SKM-1 (cell line): ENCODE results near the gene CLDN14.
"Not testable (repeated sequence)": the region's sequence is repeated elsewhere in the genome, so short reads cannot be mapped to it uniquely, and the experiment has no call there.

ENCODE experiments used
- DNase-seq: peaks from one replicate; lab custom pipeline; 2025; ENCODE audit not compliant: unreplicated experiment; lab: John Stamatoyannopoulos, UW

CLDN14 gene

GRCh38 chr21:36502365-36502764, 22.4 kb upstream of the CLDN14 start:
- DNase-seq, result no peak

GRCh38 chr21:36501589-36501892, 21.6 kb upstream of the CLDN14 start:
- DNase-seq, result no peak

GRCh38 chr21:36499578-36500471, 19.9 kb upstream of the CLDN14 start:
- DNase-seq, result no peak

GRCh38 chr21:36494557-36494956, 14.6 kb upstream of the CLDN14 start:
- DNase-seq, result no peak

- DNase-seq, result no peak
These were observed 11.4 kb upstream of the CLDN14 start for GRCh38 chr21:36491209-36491910.

DNA sequence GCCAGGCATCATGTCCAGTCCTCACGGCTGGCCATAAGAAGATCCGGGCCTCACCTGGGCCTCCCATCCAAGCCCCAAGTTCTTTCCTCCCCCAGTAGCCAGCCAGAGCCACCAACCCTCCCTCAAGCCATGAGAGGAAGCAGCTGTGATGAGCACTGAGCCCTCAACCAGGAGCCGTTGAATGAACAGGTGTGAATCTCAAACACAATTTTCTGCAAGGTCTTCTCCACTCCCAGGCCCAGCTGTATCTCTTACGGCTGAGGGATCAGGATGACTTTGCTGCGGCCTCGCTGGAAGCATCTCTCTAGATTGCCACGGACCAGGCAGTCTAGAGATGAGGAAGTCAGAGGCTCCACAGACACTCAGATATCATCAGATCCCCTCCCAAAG, 9.8 kb upstream of the CLDN14 start:
- no peak for DNase-seq

DNA sequence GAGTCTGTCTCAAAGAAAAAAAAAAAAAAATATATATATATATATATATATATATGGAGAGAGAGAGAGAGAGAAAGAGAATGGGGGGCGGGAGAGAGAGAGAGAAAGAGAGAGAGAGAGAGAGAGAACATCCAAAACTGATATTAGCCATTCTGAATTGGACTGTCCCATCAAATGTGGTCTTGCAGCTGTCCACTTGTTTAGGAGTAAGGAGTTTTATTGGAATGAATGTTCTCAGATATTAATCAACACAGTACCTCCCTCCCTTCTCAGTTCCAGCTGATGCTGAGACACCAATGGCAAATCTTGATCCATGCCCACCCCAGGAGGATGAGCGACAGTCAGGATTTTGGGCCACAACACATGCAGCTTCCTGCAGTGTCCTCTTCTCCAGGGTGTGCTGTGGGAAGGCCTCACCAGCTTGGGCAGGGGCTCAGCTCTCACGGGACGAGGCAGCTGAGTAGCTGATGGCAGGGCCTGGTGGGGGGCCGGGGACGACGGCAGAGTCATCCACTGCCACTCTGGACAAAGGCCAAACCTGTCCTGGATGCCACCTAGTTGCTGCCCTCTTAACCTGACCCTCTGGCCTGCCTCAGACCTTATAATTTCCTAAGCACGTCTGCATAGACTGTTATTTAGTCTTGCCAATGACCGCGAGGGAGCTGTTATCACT, 9.3 kb upstream of the CLDN14 start:
- DNase-seq, result no peak

GRCh38 chr21:36487641-36488307, 7.9 kb upstream of the CLDN14 start:
- DNase-seq, result peak; percentile 37

DNA sequence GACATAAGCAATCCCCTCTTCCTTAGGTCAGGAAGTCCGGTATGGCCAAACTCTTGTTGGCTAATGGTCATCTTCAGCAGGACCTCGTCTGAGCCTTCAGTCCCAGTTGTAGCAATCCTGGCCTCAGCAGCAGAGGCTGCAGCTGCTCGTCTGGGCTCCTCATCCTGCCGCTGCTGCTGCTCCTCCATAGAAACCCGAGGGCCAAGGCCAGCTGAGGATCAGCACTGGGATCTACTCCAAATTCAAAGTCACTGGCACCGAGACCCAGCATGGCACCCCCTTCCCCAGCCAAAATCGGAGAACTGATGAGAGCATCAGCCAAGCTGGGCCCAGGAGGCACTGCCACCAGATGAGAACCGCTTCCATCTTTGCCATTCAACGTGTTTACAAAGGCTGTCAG, 6.3 kb upstream of the CLDN14 start:
- DNase-seq, result no peak

DNA sequence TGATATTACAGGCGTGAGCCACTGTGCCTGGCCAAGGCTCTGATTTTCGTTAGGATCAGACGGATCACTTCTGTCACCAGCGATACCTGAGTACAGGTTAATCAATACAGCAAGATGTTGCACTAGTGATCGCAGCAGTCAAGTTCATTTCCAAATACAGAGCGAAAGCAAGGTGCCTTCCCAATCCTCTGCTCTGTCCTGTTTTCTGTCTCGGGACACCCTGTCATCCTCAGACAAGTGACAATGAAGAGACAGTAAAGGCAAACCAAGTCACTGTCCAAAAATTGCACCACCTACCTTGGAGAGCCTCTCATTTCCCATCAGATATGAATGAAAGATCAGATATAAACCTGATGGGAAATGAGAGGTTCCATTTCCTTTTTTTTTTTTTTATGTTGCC, 5.6 kb upstream of the CLDN14 start:
- DNase-seq, result no peak

DNA sequence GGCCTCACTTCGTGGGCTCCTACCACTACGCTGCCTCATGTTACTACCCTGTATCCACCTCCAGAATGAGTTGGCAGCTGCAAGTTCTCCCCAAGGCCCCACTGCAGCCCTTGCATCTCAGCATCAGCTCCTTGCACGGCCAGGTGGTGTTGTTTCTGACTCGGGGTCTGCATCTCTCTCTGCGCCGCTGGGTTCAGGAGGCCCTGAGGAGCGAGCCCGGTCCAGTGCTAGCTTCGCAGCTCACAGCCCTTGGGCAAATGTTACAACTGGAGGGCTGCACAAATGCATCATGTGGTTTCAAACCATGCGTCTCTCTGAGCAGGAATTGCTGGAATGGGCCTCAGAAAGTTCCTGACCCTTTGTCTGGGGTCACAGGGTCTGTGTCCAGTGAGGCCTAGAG, 3.2 kb upstream of the CLDN14 start:
- no peak for DNase-seq

GRCh38 chr21:36482673-36483072, 2.8 kb upstream of the CLDN14 start:
- no peak for DNase-seq

GRCh38 chr21:36482181-36482580, 2.3 kb upstream of the CLDN14 start:
- DNase-seq, result no peak

DNA sequence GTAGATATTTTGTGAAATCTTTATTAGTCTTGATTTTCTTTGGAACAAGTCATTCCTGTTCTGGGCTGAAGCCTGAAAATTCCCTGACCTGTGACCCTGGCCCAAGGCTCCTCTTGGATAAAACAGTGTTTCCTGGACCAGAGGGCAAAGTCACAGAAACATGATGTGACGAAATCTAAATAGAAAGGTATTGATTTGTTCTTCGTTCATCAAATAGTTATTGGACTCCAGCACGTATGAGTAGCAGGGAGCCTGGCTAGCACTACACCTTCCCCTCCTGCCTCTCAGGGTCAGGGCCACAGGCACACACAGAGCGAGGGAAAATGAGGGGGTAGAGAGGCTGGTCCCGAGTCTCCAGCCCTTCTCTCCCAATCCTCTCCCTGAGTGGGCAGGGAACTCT, 1.7 kb upstream of the CLDN14 start:
- no peak for DNase-seq

- DNase-seq, result no peak
These were observed 696 bp upstream of the CLDN14 start for GRCh38 chr21:36480618-36481017.

- DNase-seq, result no peak
These were observed 981 bp downstream of the CLDN14 start for GRCh38 chr21:36478941-36479340.

- DNase-seq, result no peak
These were observed 1.7 kb downstream of the CLDN14 start for GRCh38 chr21:36478207-36478701.

DNA sequence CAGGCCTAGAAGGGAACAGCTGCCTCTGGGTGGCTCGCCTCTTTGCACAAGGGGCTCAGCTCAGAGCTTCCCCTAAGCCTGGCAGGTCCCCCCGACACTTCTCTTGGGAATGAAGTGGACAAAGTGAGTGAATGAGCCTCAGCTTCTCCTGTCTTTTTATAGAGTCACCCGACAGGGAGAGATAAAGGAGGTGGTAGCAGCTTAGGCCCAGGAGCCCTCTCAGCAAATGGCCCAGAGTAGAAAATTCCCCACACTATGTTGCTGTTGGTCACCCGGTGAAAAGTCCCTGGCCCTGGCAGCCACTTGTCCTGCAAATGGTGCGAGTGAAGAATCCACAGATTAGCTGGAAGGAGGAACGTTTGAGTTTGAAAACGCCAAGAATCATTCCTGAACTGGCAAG, 2.4 kb downstream of the CLDN14 start:
- DNase-seq, result no peak

DNA sequence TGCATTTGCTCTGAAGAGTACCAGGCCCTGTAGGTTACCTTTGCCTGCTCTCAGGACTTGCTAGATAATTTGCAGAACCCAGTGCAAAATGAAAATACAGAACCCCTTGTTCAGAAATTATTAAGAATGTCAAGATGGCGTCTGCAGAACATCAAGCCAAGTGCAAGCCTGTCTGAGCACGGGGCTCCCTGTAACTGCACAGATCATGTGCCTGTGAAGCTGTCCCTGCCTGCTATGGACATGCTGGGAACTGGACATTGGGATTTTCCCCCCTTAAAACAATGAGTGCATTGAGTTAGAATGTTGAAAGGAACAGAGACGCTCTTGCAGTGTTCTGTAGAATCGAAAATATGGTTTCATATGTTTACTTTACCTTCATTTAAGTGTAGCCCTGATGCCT, 2.9 kb downstream of the CLDN14 start:
- DNase-seq, result no peak

DNA sequence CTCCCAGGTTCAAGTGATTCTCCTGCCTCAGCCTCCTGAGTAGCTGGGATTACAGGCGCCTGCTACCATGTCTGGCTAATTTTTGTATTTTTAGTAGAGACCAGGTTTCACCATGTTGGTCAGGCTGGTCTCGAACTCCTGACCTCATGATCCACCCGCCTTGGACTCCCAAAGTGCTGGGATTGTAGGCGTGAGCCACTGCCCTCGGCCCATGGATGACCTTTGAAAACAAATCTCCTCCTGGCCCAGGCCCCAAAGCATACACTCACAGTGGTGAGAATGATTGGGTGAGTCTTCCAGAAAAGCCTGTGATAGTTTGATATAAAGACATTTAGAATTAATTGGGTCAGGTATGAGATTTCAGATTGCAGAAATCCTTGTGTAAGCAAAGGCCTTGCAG, 3.4 kb downstream of the CLDN14 start:
- DNase-seq, result not testable (repeated sequence)

DNA sequence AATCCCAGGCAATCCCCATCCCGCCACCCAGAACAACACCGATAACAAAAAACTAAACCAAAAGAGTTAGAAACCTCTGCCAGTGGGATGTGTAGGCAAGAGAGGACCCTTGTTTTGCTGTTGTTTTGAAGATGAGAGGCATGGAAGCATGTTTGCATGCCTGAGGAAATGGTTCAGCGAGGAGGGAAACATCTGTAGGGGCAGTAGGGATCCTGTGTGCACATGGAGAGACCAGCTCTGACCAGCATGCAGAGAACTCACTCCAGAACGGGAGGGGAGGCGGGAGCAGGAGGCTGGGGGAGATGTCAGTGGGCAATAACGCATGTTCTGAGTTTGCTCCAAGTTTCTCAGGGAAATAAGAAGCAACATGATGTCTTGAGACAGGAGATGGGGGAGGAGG, 5.3 kb downstream of the CLDN14 start:
- no peak for DNase-seq
